A673 (cell line): ENCODE results near the gene TACC2. TPM values are rescaled to one million over a fixed set of nuclear protein-coding genes. Genes with fewer than 3 reads are reported as not detected.

Source experiments
- BruUV-seq: library from RNA; stranded (reverse); fragments of 400-500 nt; replicated peaks from 2 replicates; lab custom pipeline; 2021; lab: Mats Ljungman, UMichigan
- CTCF ChIA-PET: fragments of 300-600 bp; sonication (Branson Sonifier 250); formaldehyde crosslinking; loops from one replicate; lab custom pipeline; 2022; ENCODE audit warnings: antibody characterized with exemption; lab: Charles Lee
- POLR2A ChIA-PET: fragments of 300-600 bp; sonication (Branson Sonifier 250); formaldehyde crosslinking; loops from one replicate; lab custom pipeline; 2022; ENCODE audit warnings: antibody characterized with exemption; ENCODE audit not compliant: low non-redundant PET; lab: Charles Lee
- DNase-seq: peaks from one replicate; pipeline ENCODE4 v3.0.0-alpha.2; 2015; ENCODE audit warnings: low spot score
- H3K27ac ChIP-seq: fragments of 200-600 bp; sonication (generic); 2 replicates; pipeline ENCODE4 v1.5.1; 2016; ENCODE audit warnings: mixed run types, low read depth, mild to moderate bottlenecking, mixed read lengths, antibody characterized with exemption, low read length; ENCODE audit not compliant: poor library complexity, severe bottlenecking
- H3K27me3 ChIP-seq: fragments of 200-600 bp; sonication (generic); replicated peaks from 2 replicates; pipeline ENCODE4 v1.6.1; 2017; ENCODE audit warnings: mixed run types, low read depth, mild to moderate bottlenecking, mixed read lengths, antibody characterized with exemption, low read length; ENCODE audit not compliant: insufficient read depth, poor library complexity
- H3K36me3 ChIP-seq: fragments of 200-600 bp; sonication (generic); 2 replicates; pipeline ENCODE4 v1.6.1; 2016; ENCODE audit warnings: mixed run types, mild to moderate bottlenecking, mixed read lengths, antibody characterized with exemption, low read length; ENCODE audit not compliant: insufficient read depth, poor library complexity, severe bottlenecking
- H3K4me1 ChIP-seq: fragments of 200-600 bp; sonication (generic); 2 replicates; pipeline ENCODE4 v1.6.1; 2017; ENCODE audit warnings: mixed run types, mild to moderate bottlenecking, mixed read lengths, antibody characterized with exemption, low read length; ENCODE audit not compliant: insufficient read depth, poor library complexity, severe bottlenecking
- H3K4me3 ChIP-seq: fragments of 200-600 bp; sonication (generic); 2 replicates; pipeline ENCODE4 v1.5.1; 2016; ENCODE audit warnings: low read depth, mixed run types, mild to moderate bottlenecking, mixed read lengths, low read length; ENCODE audit not compliant: poor library complexity, severe bottlenecking
- H3K9me3 ChIP-seq: fragments of 200-600 bp; sonication (generic); 2 replicates; pipeline ENCODE4 v1.6.1; 2016; ENCODE audit warnings: mixed run types, low read depth, mild to moderate bottlenecking, mixed read lengths, antibody characterized with exemption, low read length; ENCODE audit not compliant: poor library complexity, severe bottlenecking
- EZH2 ChIP-seq: fragments of 200-600 bp; sonication (generic); IDR thresholded peaks from 2 replicates; pipeline ENCODE4 v1.6.1; 2017; ENCODE audit warnings: borderline replicate concordance, low read depth, mild to moderate bottlenecking, mixed read lengths, antibody characterized with exemption, low read length; ENCODE audit not compliant: poor library complexity, severe bottlenecking
- intact Hi-C: fragments of 100-400 bp; cut with micrococcal nuclease; formaldehyde crosslinking; loops from one replicate; pipeline ENCODE4 v1.10.0; 2022; ENCODE audit not compliant: unreplicated experiment
- total RNA-seq: library from RNA; stranded (reverse); gene quantifications from 2 replicates; pipeline ENCODE4 v1.2.3, GENCODE V29; 2021
- TF ChIP-seq, protein P1 (sequence below): fragments of 300-800, 200-600 bp; sonication (generic); conservative IDR thresholded peaks from 2 replicates; pipeline ENCODE4 v1.5.1; 2017; ENCODE audit warnings: low read depth, mild to moderate bottlenecking, antibody characterized with exemption, low read length, moderate library complexity, mixed read lengths

The TACC2 gene
- total RNA-seq, 1 experiment from 2014 or later: 0.62 TPM

DNA sequence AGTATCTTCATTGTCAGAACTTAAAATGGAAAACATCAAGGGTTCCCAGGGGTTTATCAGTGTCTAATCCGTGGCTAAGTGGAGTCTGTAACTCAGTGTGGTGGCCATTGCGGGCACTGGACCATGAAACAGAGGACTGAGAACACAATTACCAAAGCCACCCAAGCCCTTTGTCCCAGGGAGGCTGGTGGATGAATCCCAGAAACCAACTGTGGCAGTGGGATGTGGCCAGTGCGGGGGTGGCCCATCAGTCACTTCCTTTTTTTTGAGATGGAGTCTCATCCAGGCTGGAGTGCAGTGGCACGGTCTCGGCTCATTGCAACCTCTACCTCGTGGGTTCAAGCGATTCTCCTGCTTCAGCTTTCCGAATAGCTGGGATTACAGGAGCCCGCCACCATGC is 61.8 kb downstream of the TACC2 start:
- intact Hi-C loops: no loop called here
- ChIA-PET POLR2A (no interaction called here), CTCF (no interaction called here)
- Histone ChIP-seq H3K9me3 (no peaks in the 10 kb centered on the region), H3K27ac (no peak overlapping the region), H3K36me3 (no peaks in the 10 kb centered on the region), H3K4me1 (no peaks in the 10 kb centered on the region), H3K4me3 (no peak overlapping the region), H3K27me3 (no peaks in the 10 kb centered on the region)
- BruUV-seq: no TSS peak
- TF ChIP-seq, protein P1, sequence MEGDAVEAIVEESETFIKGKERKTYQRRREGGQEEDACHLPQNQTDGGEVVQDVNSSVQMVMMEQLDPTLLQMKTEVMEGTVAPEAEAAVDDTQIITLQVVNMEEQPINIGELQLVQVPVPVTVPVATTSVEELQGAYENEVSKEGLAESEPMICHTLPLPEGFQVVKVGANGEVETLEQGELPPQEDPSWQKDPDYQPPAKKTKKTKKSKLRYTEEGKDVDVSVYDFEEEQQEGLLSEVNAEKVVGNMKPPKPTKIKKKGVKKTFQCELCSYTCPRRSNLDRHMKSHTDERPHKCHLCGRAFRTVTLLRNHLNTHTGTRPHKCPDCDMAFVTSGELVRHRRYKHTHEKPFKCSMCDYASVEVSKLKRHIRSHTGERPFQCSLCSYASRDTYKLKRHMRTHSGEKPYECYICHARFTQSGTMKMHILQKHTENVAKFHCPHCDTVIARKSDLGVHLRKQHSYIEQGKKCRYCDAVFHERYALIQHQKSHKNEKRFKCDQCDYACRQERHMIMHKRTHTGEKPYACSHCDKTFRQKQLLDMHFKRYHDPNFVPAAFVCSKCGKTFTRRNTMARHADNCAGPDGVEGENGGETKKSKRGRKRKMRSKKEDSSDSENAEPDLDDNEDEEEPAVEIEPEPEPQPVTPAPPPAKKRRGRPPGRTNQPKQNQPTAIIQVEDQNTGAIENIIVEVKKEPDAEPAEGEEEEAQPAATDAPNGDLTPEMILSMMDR: no peak
- TF ChIP-seq EZH2: no peak
- no peak for DNase-seq

DNA sequence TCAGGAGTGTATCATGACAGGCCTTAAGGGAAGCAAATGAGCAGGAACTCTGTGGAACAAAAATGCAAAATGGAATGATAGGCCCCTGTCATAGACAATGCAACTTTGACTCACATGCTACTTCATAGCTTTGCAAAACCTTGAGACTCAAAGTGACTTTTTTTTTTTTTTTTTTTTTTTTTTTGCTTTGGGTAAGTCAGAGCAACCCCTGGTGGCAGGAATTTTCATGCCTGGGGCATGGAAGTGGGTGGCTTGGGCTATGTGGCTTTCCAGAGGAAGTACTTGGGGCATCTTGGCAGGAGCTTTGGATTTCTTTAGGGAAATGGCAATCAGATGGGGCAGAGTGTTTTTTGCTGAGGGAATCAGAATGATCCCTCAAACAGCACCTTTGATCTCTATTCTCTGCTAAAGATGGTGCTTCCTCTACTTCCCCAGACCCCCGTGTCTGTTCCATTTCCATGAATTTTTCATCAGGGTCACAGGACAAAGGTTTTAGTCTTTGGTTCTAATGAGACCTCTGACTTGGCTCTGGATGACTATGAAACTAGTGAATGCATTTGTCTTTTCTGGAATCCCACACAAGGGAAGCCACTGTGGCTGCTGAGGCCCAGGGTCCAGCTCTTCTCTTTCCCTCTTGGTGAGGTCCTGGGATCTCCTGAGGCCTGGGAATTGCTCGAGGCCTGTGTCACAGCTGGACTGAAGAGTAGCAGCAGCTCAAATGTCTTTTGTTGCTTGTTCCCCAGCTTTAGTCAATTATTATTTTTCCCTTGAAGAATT is 62.8 kb downstream of the TACC2 start:
- H3K4me1 ChIP-seq: no peaks in the 10 kb centered on the region
- intact Hi-C loops: no loop called here
- no peaks in the 10 kb centered on the region for H3K36me3 ChIP-seq
- no peaks in the 10 kb centered on the region for H3K9me3 ChIP-seq
- no TSS peak for BruUV-seq
- POLR2A ChIA-PET: no interaction called here
- TF ChIP-seq EZH2: no peak
- TF ChIP-seq, protein P1: peak; percentile 66
- peak; percentile 63 for DNase-seq
- CTCF ChIA-PET: interaction anchor here (0.6 to 0.7 kb wide), 7 partner anchors 10 to 1276 kb away, joined by 3 to 13 read pairs (median 9); no protein-coding TSS in a partner anchor
- H3K27ac ChIP-seq: no peak overlapping the region
- H3K27me3 ChIP-seq: no peaks in the 10 kb centered on the region
- H3K4me3 ChIP-seq: no peak overlapping the region

DNA sequence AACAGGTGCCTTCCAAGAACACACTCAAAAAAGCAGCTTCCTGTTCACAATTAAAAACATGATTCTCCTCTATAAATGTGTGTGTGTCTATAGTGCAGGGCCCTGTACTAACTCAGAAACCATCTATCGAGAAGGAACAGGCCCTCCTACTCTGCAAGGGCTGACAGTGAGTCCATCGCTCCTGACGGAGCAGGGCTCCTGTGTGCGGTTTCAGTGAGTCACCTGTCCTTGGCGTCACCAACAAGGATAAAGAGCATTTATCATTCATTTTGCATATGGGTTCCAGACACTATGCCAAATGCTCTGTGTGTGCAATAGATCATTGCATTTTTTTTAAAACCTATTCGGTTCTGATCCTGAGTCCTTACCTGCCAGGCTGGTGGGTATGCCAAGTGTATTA is 63.7 kb downstream of the TACC2 start:
- TF ChIP-seq, protein P1: no peak
- TF ChIP-seq EZH2: no peak
- ChIA-PET CTCF (no interaction called here), POLR2A (no interaction called here)
- intact Hi-C loops: no loop called here
- BruUV-seq: no TSS peak
- Histone ChIP-seq H3K27ac (no peak overlapping the region), H3K27me3 (no peaks in the 10 kb centered on the region), H3K36me3 (no peaks in the 10 kb centered on the region), H3K4me1 (no peaks in the 10 kb centered on the region), H3K9me3 (no peaks in the 10 kb centered on the region), H3K4me3 (no peak overlapping the region)
- no peak for DNase-seq
